Astrocyte of the spinal cord (primary cell): ENCODE results near the gene SMYD3.

Experiments
- DNase-seq: peaks from one replicate; pipeline ENCODE4 v3.0.0; 2011; ENCODE audit warnings: low read depth, low spot score
- H3K4me3 ChIP-seq: 2 replicates; pipeline ENCODE4 v1.5.1; 2011; ENCODE audit warnings: low read depth, mild to moderate bottlenecking, low read length, moderate library complexity
- CTCF ChIP-seq: IDR thresholded peaks from 2 replicates; pipeline ENCODE4 v1.5.1; 2012; ENCODE audit warnings: low read depth, mild to moderate bottlenecking, low read length, inconsistent platforms
- in situ Hi-C: cut with HindIII; loops from 2 replicates; pipeline ENCODE4 v1.10.0; 2017; ENCODE audit warnings: low sequenced_read_pairs

The SMYD3 gene

GRCh38 chr1:246210756-246211155, 296.3 kb downstream of the SMYD3 start:
- H3K4me3 ChIP-seq: no peak overlapping the region
- no peak for TF ChIP-seq CTCF
- in situ Hi-C loops: no loop called here
- DNase-seq: no peak

- no peak for DNase-seq
- no peak for TF ChIP-seq CTCF
- no peak overlapping the region for H3K4me3 ChIP-seq
- in situ Hi-C loops: no loop called here
Measured at GRCh38 chr1:246208105-246208504, 299.0 kb downstream of the SMYD3 start.

- in situ Hi-C loops: no loop called here
- no peak overlapping the region for H3K4me3 ChIP-seq
- DNase-seq: no peak
- TF ChIP-seq CTCF: no peak
Measured at GRCh38 chr1:246203180-246203579, 303.9 kb downstream of the SMYD3 start.

- no peak for TF ChIP-seq CTCF
- in situ Hi-C loops: no loop called here
- no peak for DNase-seq
- no peak overlapping the region for H3K4me3 ChIP-seq
Measured at GRCh38 chr1:246200738-246201137, 306.3 kb downstream of the SMYD3 start.

DNA sequence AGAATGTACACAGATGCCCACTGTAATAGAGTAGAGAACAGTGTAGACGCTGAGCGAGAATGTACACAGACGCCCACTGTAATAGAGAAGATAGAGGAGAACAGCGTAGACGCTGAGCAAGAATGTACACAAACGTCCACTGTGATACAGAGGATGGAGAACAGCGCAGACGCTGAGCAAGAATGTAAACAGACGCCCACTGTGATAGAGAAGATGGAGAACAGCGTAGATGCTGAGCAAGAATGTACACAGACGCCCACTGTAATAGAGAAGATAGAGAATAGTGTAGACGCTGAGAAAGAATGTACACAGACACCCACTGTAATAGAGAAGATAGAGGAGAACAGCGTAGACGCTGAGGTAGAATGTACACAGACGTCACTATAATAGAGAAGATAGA, 306.9 kb downstream of the SMYD3 start:
- no peak for TF ChIP-seq CTCF
- in situ Hi-C loops: no loop called here
- DNase-seq: no peak
- no peak overlapping the region for H3K4me3 ChIP-seq

GRCh38 chr1:246199086-246199645, 307.9 kb downstream of the SMYD3 start:
- no peak for TF ChIP-seq CTCF
- H3K4me3 ChIP-seq: no peak overlapping the region
- no peak for DNase-seq
- in situ Hi-C loops: no loop called here

- no peak overlapping the region for H3K4me3 ChIP-seq
- in situ Hi-C loops: no loop called here
- TF ChIP-seq CTCF: no peak
- no peak for DNase-seq
Measured at GRCh38 chr1:246198115-246198816, 308.8 kb downstream of the SMYD3 start.
